HG02938 (cell line): ENCODE measurements around the gene SPIN2A.
"Not testable (repeated sequence)": the region's sequence is repeated elsewhere in the genome, so short reads cannot be mapped to it uniquely, and the experiment has no call there.

Experiments used
- ATAC-seq: cut with Tn5 transposase; IDR thresholded peaks from one replicate; pipeline ENCODE4 v1.9.1; 2021; ENCODE audit warnings: mild to moderate bottlenecking, moderate library complexity; ENCODE audit not compliant: unreplicated experiment

SPIN2A gene

GRCh38 chrX:57137073-57137472 is at the start of gene SPIN2A:
Gene SPIN2A (minus strand): TSS chrX:57137397. CDS start chrX:57136597, 800 bp downstream.
- ATAC-seq: not testable (repeated sequence)

GRCh38 chrX:57178605-57179004 is 41.4 kb upstream of the SPIN2A start:
- no peak for ATAC-seq

DNA sequence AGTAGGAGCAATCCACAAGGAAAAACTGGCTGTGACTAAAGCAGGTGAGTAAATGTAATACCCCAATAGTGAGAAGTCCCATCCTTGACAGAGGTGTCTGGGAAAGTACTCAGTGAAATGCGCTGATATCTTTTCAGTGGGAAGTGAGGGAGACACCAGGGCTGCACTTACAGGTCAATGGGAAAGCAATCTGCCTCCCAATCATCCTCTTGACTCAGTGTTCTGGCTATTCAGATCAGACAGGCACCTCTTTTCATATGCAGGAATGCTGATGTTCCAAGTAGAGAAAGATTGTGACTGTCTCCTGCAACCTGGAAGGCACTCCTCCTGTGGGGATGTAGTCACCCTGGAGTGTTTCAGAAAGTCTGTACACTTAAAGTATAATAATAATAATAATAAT is 39.9 kb upstream of the SPIN2A start:
- ATAC-seq: no peak

DNA sequence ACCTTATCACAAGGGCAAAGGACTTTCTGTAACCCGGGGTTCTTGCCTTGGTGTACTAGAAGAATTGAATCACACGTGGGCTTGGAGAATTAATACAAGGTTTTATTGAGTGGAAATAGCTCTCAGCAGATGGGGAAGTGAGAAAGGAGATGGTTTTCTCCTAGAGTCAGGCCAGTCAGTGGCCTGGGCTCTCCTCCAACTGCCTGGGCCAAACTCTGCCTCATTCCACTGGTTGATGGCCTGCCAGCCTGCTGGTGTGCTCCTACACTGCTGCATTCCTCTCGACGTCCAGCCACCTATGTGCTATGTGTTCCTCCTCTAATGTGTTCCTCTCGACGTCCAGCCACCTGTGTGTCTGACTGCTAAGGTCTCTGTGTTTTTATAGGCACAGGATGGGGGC is 35.3 kb upstream of the SPIN2A start:
- no peak for ATAC-seq

- no peak for ATAC-seq
Measured at GRCh38 chrX:57156397-57157049, 19.3 kb upstream of the SPIN2A start.

- ATAC-seq: no peak
Measured at GRCh38 chrX:57155171-57155570, 18.0 kb upstream of the SPIN2A start.

GRCh38 chrX:57152222-57152621 is 15.0 kb upstream of the SPIN2A start:
- not testable (repeated sequence) for ATAC-seq

DNA sequence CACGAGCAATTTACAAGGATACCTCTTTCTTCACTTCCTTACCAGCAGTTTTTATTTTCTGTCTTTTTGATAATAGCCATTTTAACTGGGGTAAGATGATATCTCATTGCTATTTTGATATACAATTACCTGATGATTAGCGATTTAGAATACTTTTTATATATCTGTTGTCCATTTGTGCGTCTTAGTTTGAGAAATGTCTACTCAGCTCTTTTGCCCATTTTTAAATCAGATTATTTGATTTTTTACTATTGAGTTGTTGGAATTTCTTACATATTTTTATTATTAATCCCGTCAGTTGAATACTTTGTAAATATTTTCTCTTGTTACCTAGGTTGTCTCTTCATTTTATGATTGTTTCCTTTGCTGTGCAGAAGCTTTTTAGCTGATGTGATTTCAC is 1.5 kb upstream of the SPIN2A start:
- no peak for ATAC-seq

DNA sequence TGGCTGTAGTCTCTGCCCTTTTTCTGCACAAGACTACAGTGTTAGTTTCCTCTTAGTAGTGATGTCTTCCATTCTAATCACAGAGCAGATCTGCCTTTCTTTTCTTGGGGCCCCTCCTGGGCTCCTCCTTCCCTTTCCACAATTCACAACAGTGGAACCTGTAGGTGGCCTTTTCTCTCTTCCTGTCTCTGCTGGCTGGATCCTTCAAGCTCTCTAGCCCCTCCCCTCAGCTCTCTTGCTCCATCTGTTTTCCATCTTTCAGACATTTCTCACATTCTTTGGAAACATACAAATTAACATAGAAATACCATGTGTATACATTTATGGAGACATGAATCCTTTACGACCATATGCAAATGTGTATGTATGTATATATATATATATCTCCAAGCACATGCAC is 304 bp upstream of the SPIN2A start:
- no peak for ATAC-seq

- not testable (repeated sequence) for ATAC-seq
Measured at GRCh38 chrX:57136589-57136988, 608 bp downstream of the SPIN2A start.

DNA sequence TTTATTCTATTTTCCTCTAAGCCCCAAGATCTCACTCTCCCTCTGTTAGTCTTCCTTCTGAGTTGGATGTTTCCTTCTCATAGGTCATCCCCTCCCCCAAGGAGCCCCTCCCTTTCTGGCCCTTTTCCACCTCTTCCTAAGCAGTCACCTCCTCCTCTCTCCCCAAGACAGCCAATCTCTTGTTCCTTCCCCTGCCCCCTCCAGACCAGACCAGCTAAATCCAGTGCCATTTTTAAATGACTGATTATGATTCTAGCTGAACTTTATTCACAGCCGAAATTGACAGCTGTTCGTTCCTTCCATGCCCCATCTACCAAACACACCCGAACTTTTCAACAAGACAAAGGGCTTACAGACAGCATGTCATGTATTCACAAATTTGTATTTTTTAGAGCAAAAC is 1.9 kb downstream of the SPIN2A start:
- no peak for ATAC-seq

GRCh38 chrX:57134702-57135101 is 2.5 kb downstream of the SPIN2A start:
- no peak for ATAC-seq

DNA sequence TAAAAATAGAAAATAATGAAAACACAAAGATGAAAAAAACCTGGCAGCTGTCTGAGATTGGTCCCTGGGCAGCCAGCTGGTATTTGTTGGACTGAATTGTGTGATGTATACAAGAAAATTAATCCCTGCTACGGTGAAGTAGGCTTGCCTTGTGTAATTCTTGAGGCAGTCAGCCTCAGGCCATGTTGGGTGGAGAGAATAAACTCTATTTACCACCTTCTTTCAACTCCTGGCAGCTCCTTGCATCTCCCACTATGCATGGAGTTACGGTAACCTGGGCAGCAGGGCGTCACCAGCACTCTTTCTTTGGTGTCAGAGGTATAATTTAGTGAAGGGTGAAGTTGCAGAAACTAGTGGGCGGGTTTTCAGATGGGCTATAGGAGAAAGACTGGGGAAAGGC is 3.5 kb downstream of the SPIN2A start:
- no peak for ATAC-seq

DNA sequence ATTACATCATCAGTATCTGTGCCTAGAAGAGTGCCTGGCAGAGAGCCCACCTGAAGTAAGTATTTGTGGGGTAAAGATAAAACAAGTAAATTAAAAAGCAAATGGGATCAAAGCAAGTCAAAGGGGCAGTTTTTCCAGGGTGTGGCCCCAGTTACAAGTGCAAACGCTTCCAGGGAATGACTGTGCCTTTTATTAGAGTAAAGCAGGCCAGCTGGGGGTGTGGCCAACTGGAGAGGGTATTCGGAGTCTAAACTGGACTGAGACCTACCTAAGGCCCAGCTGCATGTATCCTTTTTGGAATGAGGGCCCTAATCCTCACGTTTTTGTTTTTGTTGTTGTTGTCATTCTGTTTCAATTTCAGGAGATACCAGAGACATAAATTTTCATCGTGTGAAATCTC is 3.9 kb downstream of the SPIN2A start:
- not testable (repeated sequence) for ATAC-seq

- no peak for ATAC-seq
Measured at GRCh38 chrX:57132046-57132445, 5.2 kb downstream of the SPIN2A start.

GRCh38 chrX:57121816-57122215 is 15.4 kb downstream of the SPIN2A start:
- no peak for ATAC-seq

DNA sequence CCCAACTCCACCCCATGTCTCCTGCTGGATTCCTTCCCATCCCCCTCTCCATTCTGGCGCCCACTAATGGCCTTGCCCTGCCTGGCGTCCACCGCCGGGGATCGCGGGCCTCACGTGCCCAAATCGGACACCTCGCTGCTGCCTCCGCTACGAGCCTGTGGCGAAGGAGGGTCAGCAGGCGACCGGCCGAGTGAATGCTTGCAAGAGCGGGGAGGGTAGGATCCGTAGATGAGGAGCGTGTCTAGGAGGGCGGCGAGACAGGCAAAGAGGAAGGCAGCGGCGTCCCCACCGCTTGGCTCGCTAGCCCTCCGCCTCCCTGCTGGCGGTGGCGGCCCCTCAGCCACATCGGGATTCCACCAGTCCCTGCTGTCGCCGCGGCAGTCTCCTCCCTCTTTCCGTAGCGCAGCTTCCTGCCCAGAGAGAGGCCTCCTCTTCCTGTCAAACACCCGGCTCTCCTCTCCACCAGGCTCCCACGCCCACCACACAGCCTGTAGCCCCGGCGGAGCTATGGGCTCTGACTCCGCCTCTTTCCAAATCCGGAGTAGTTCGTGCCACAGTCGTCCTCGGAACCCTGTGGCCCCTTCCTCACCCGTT is 15.9 kb downstream of the SPIN2A start, which contains the start of gene SPIN2B:
Gene SPIN2B, minus strand, starts transcription at position 387 of the 594 bp plus-strand sequence.
- peak; percentile 99 for ATAC-seq

DNA sequence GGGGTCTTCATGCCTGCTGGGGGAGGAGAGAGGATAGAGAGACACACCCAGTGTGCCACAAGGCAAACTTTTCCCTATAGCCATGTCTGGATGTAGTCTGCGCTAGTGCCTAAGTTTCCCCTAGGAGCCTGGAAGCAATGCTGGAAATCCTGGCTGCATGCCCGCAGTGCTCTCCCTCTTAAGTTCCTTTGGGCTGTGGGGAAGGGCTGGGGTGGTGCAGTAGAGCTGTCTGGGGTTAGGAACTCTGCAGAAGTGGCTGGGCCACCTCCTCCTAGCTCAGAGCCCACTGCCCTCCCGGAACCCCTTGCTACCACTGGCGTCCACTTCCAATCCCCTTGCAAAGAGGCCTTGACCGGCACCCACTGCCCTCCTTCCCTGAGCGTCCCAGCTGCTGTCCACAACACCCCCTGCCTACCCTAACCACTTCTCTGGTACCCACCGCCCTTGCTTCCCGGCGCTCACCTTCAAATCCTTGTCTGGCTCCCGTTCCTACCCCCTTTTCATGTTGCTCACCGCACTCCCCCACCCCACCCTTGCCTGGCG is 16.5 kb downstream of the SPIN2A start:
- ATAC-seq: not testable (repeated sequence)

GRCh38 chrX:57119416-57119815 is 17.8 kb downstream of the SPIN2A start:
- no peak for ATAC-seq

GRCh38 chrX:57117566-57117965 is 19.6 kb downstream of the SPIN2A start:
- ATAC-seq: not testable (repeated sequence)

DNA sequence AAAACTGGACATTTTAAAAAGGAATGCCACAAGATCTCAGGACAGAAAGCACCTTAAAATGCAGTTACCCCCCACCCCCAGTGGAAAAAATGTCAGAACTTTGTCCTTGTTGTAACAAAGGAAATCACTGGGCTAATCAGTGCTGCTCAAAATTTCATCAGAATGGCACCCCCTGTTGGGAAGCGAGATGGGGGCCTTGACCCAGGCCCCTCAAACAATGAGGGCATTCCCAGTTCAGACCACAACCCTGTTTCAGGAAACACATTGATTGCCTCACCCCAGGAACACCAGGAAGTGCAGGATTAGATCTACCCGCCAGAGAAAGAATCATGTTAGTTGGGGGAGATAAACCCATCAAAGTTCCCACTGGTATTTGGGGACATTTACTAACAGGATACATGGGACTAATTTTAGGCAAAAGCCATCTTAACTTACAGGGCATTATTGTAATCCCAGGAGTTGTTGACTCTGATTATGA is 32.2 kb downstream of the SPIN2A start:
- no peak for ATAC-seq

- no peak for ATAC-seq
Measured at GRCh38 chrX:57104406-57104805, 32.8 kb downstream of the SPIN2A start.
